K562 (cell line): ENCODE results near the gene DROSHA. TPM values are rescaled to one million over a fixed set of nuclear protein-coding genes. Genes with fewer than 3 reads are reported as not detected.

Experiments used
- BMI1 ChIP-seq: fragments of 150-350 bp; IDR thresholded peaks from 2 replicates; pipeline ENCODE4 v1.6.1; 2014; ENCODE audit warnings: low read length
- DNMT1 ChIP-seq: fragments of 450-650 bp; IDR thresholded peaks from 2 replicates; pipeline ENCODE4 v1.6.1; 2016; ENCODE audit warnings: antibody characterized with exemption, mild to moderate bottlenecking
- FOXM1 ChIP-seq, 2 experiments: fragments of 450-650 bp in 1 of 2; sonication (generic) in 1 of 2; formaldehyde crosslinking in 1 of 2; IDR thresholded peaks; 2 replicates each; pipeline versions ENCODE4 v1.6.1 to v1.9.0; 2017 to 2022; ENCODE audit warnings: low read depth in 2 of 2, mild to moderate bottlenecking in 2 of 2, missing genetic modification reagents in 1 of 2, moderate library complexity in 1 of 2
- ID3 ChIP-seq, 2 experiments: fragments of 250-450 bp in 1 of 2; fragments of 450-650 bp in 1 of 2; sonication (Bioruptor Pico) in 1 of 2; IDR thresholded peaks; 2 replicates each; pipeline versions ENCODE4 v1.6.1 to v1.8.0; 2016 to 2021; ENCODE audit warnings: mild to moderate bottlenecking in 2 of 2, moderate library complexity in 2 of 2, missing compliant biosample characterization in 1 of 2, missing genetic modification characterization in 1 of 2
- TFAP4 ChIP-seq: sonication (generic); formaldehyde crosslinking; IDR thresholded peaks from 2 replicates; pipeline ENCODE4 v1.8.0; 2022; ENCODE audit warnings: missing genetic modification reagents, mild to moderate bottlenecking, moderate library complexity, borderline replicate concordance
- TGIF2 ChIP-seq: sonication (generic); formaldehyde crosslinking; IDR thresholded peaks from 2 replicates; pipeline ENCODE4 v1.8.1; 2022; ENCODE audit warnings: mild to moderate bottlenecking, missing genetic modification reagents, moderate library complexity
- U2AF1 ChIP-seq: fragments of 200-400 bp; formaldehyde crosslinking; optimal IDR thresholded peaks from 2 replicates; pipeline ENCODE3; 2017; ENCODE audit warnings: mild to moderate bottlenecking, low read depth, low read length, moderate library complexity
- USF1 ChIP-seq: sonication (generic); formaldehyde crosslinking; IDR thresholded peaks from 2 replicates; pipeline ENCODE4 v1.9.0; 2022; ENCODE audit warnings: mild to moderate bottlenecking, missing genetic modification reagents
- ZNF212 ChIP-seq: fragments of 450-650 bp; formaldehyde crosslinking; IDR thresholded peaks from 2 replicates; pipeline ENCODE4 v1.4.0; 2020; ENCODE audit warnings: mild to moderate bottlenecking
- ZNF436 ChIP-seq: fragments of 250-450, 450-650 bp; sonication (Bioruptor Pico); formaldehyde crosslinking; IDR thresholded peaks from 2 replicates; pipeline ENCODE4 v1.7.0; 2020; ENCODE audit warnings: mild to moderate bottlenecking
- polyA plus RNA-seq, 8 experiments: library from polyadenylated mRNA; depleted of rRNA in 4 of 8; stranded (reverse) in 5 of 8; unstranded in 3 of 8; fragments of >200 nt; fragmentation: Nextera tagmentation in 2 of 8; fragmentation: Illumina TruSeq in 1 of 8; extraction: Ambion mirVana in 2 of 8; extraction: Trizol in 1 of 8; gene quantifications; 2 replicates each; pipeline versions ENCODE4 v1.2.1 to v1.2.3, GENCODE V29; 2011 to 2014; ENCODE audit warnings: inconsistent platforms in 1 of 8, missing spikeins in 1 of 8
- total RNA-seq, 7 experiments: library from RNA; depleted of rRNA in 6 of 7; stranded (reverse); fragments of >200 nt in 6 of 7; fragmentation: Illumina TruSeq in 2 of 7; extraction: Trizol in 2 of 7; gene quantifications; 2 replicates each; pipeline versions ENCODE4 v1.2.1 to v1.2.3, GENCODE V29; 2011 to 2021; ENCODE audit warnings: low replicate concordance in 1 of 7

DROSHA gene
- total and polyA plus RNA-seq, 9 of the 15 experiments (the other 6 are each of a cell fraction or from before 2014, with no cell fraction given): 52.5 to 109 (median 68.9) TPM

GRCh38 chr5:31554552-31554951 is 22.7 kb upstream of the DROSHA start (continued):
- TF ChIP-seq ID3 (CRISPR knock-in tag; IDR thresholded peaks at IDR 0.05) (no peak), ID3 (tag; IDR thresholded peaks at IDR 0.05) (no peak), ZNF212 (CRISPR knock-in tag) (no peak), FOXM1 (IDR thresholded peaks at IDR 0.05; ENCODE audit: low read depth) (no peak), FOXM1 (CRISPR knock-in tag; IDR thresholded peaks at IDR 0.05; ENCODE audit: low read depth) (no peak), U2AF1 (no peak), USF1 (no peak), DNMT1 (no peak), ZNF436 (no peak), TFAP4 (CRISPR knock-in tag) (no peak), TGIF2 (no peak), BMI1 (no peak)
